Activated naive CD8-positive, alpha-beta T cell treated with anti-CD3 and anti-CD28 coated beads, Interleukin-2, amount 50 U/mL, for 24 hours (primary cell): Measurements from ENCODE around the gene PCGF3.
"Not testable (repeated sequence)": the region's sequence is repeated elsewhere in the genome, so short reads cannot be mapped to it uniquely, and the experiment has no call there.

Experiments
- ATAC-seq: fragments of 150-1000 bp; cut with Tn5 transposase; one replicate; pipeline ENCODE4 v1.10.0; 2021
- DNase-seq: peaks from one replicate; pipeline ENCODE4 v3.0.0; 2021
- H3K27ac Mint-ChIP-seq: one replicate; pipeline ENCODE4 v1.8.0; 2021; ENCODE audit warnings: mild to moderate bottlenecking, mixed read lengths
- H3K27me3 Mint-ChIP-seq: one replicate; pipeline ENCODE4 v1.8.0; 2021; ENCODE audit warnings: mixed read lengths
- H3K36me3 Mint-ChIP-seq: one replicate; pipeline ENCODE4 v1.8.0; 2021; ENCODE audit warnings: low read depth, mixed read lengths
- H3K4me1 Mint-ChIP-seq: one replicate; pipeline ENCODE4 v1.8.0; 2021; ENCODE audit warnings: mixed read lengths
- H3K4me3 Mint-ChIP-seq: one replicate; pipeline ENCODE4 v1.8.0; 2021; ENCODE audit warnings: mild to moderate bottlenecking, moderate library complexity, mixed read lengths
- H3K9me3 Mint-ChIP-seq: one replicate; pipeline ENCODE4 v1.8.0; 2021; ENCODE audit warnings: mixed read lengths

Gene PCGF3

GRCh38 chr4:740011-740410 lies 34.4 kb downstream of the PCGF3 start:
- H3K4me1 Mint-ChIP-seq, result no peaks in the 10 kb centered on the region
- DNase-seq (no peak), ATAC-seq (no peak)
- H3K4me3 Mint-ChIP-seq, result no peak overlapping the region
- H3K27me3 Mint-ChIP-seq, result no peaks in the 10 kb centered on the region
- H3K9me3 Mint-ChIP-seq, result no peaks in the 10 kb centered on the region
- H3K36me3 Mint-ChIP-seq, result peaks cover 12% of the 10 kb centered on the region
- no peak overlapping the region for H3K27ac Mint-ChIP-seq

GRCh38 chr4:740656-741282 lies 35.1 kb downstream of the PCGF3 start:
- no peak for ATAC-seq
- Mint-ChIP-seq H3K4me3 (no peak overlapping the region), H3K27me3 (no peaks in the 10 kb centered on the region), H3K27ac (no peak overlapping the region), H3K36me3 (peaks cover 6% of the 10 kb centered on the region), H3K9me3 (no peaks in the 10 kb centered on the region), H3K4me1 (no peaks in the 10 kb centered on the region)
- no peak for DNase-seq

GRCh38 chr4:742096-742741 lies 36.6 kb downstream of the PCGF3 start:
- ATAC-seq (no peak), DNase-seq (no peak)
- Mint-ChIP-seq H3K27ac (no peak overlapping the region), H3K27me3 (no peaks in the 10 kb centered on the region), H3K9me3 (no peaks in the 10 kb centered on the region), H3K4me1 (no peaks in the 10 kb centered on the region), H3K4me3 (no peak overlapping the region), H3K36me3 (peaks cover 6% of the 10 kb centered on the region)

- peaks cover 5% of the 10 kb centered on the region for H3K36me3 Mint-ChIP-seq
- no peaks in the 10 kb centered on the region for H3K27me3 Mint-ChIP-seq
- H3K9me3 Mint-ChIP-seq, result no peaks in the 10 kb centered on the region
- H3K4me3 Mint-ChIP-seq, result no peak overlapping the region
- H3K27ac Mint-ChIP-seq, result no peak overlapping the region
- DNase-seq (peak; percentile 86), ATAC-seq (peak; percentile 92)
- H3K4me1 Mint-ChIP-seq, result no peaks in the 10 kb centered on the region
Measured at GRCh38 chr4:742742-743311, 37.2 kb downstream of the PCGF3 start.

- Mint-ChIP-seq H3K27me3 (no peaks in the 10 kb centered on the region), H3K9me3 (no peaks in the 10 kb centered on the region), H3K27ac (no peak overlapping the region), H3K36me3 (peaks cover 6% of the 10 kb centered on the region), H3K4me3 (no peak overlapping the region), H3K4me1 (no peaks in the 10 kb centered on the region)
- DNase-seq (no peak), ATAC-seq (no peak)
Measured at GRCh38 chr4:743463-744211, 38.0 kb downstream of the PCGF3 start.

GRCh38 chr4:744212-744841 lies 38.7 kb downstream of the PCGF3 start:
- DNase-seq, result no peak
- no peaks in the 10 kb centered on the region for H3K4me1 Mint-ChIP-seq
- peaks cover 9% of the 10 kb centered on the region for H3K36me3 Mint-ChIP-seq
- ATAC-seq, result no peak
- H3K27ac Mint-ChIP-seq, result no peak overlapping the region
- H3K27me3 Mint-ChIP-seq, result no peaks in the 10 kb centered on the region
- H3K4me3 Mint-ChIP-seq, result no peak overlapping the region
- no peaks in the 10 kb centered on the region for H3K9me3 Mint-ChIP-seq

GRCh38 chr4:747546-748170 lies 42.0 kb downstream of the PCGF3 start:
- H3K36me3 Mint-ChIP-seq, result peaks cover 11% of the 10 kb centered on the region
- ATAC-seq (no peak), DNase-seq (no peak)
- no peaks in the 10 kb centered on the region for H3K9me3 Mint-ChIP-seq
- H3K27me3 Mint-ChIP-seq, result no peaks in the 10 kb centered on the region
- H3K27ac Mint-ChIP-seq, result no peak overlapping the region
- no peaks in the 10 kb centered on the region for H3K4me1 Mint-ChIP-seq
- no peak overlapping the region for H3K4me3 Mint-ChIP-seq

GRCh38 chr4:748461-748860 lies 42.8 kb downstream of the PCGF3 start:
- Mint-ChIP-seq H3K36me3 (peaks cover 11% of the 10 kb centered on the region), H3K4me1 (no peaks in the 10 kb centered on the region), H3K9me3 (no peaks in the 10 kb centered on the region), H3K4me3 (no peak overlapping the region), H3K27me3 (no peaks in the 10 kb centered on the region), H3K27ac (no peak overlapping the region)
- ATAC-seq, result no peak
- no peak for DNase-seq

GRCh38 chr4:749698-750666 lies 44.4 kb downstream of the PCGF3 start:
- ATAC-seq (no peak), DNase-seq (no peak)
- peaks cover 13% of the 10 kb centered on the region for H3K36me3 Mint-ChIP-seq
- no peak overlapping the region for H3K4me3 Mint-ChIP-seq
- H3K27ac Mint-ChIP-seq, result no peak overlapping the region
- no peaks in the 10 kb centered on the region for H3K4me1 Mint-ChIP-seq
- no peaks in the 10 kb centered on the region for H3K9me3 Mint-ChIP-seq
- H3K27me3 Mint-ChIP-seq, result no peaks in the 10 kb centered on the region

GRCh38 chr4:751676-752075 lies 46.0 kb downstream of the PCGF3 start:
- Mint-ChIP-seq H3K27ac (no peak overlapping the region), H3K4me3 (no peak overlapping the region), H3K27me3 (no peaks in the 10 kb centered on the region), H3K4me1 (no peaks in the 10 kb centered on the region), H3K9me3 (no peaks in the 10 kb centered on the region), H3K36me3 (peaks cover 16% of the 10 kb centered on the region)
- ATAC-seq, result no peak
- DNase-seq, result no peak

- DNase-seq, result no peak
- no peak overlapping the region for H3K4me3 Mint-ChIP-seq
Measured at GRCh38 chr4:752196-752861, 46.7 kb downstream of the PCGF3 start.

GRCh38 chr4:753186-753585 lies 47.6 kb downstream of the PCGF3 start:
- not testable (repeated sequence) for H3K4me3 Mint-ChIP-seq, ATAC-seq, DNase-seq, H3K27ac Mint-ChIP-seq, H3K27me3 Mint-ChIP-seq, H3K4me1 Mint-ChIP-seq, H3K9me3 Mint-ChIP-seq
- peaks cover 12% of the 10 kb centered on the region for H3K36me3 Mint-ChIP-seq

More at GRCh38 chr4:752196-752861, 46.7 kb downstream of the PCGF3 start:
- Mint-ChIP-seq H3K27me3 (no peaks in the 10 kb centered on the region), H3K4me1 (no peaks in the 10 kb centered on the region), H3K9me3 (no peaks in the 10 kb centered on the region), H3K27ac (no peak overlapping the region), H3K36me3 (peaks cover 16% of the 10 kb centered on the region)
- ATAC-seq, result no peak
